PFSK-1 (cell line): ENCODE data around the gene TRPV4.

Source experiments
- FOXP2 ChIP-seq: optimal IDR thresholded peaks from 2 replicates; pipeline ENCODE3; 2011; ENCODE audit warnings: borderline replicate concordance, control low read depth, inconsistent platforms; ENCODE audit not compliant: insufficient read depth; ENCODE audit errors: extremely low read length, extremely low read depth
- POLR2AphosphoS5 ChIP-seq: IDR thresholded peaks from 2 replicates; pipeline ENCODE4 v1.6.1; 2012; ENCODE audit warnings: low read depth, mild to moderate bottlenecking, control low read depth, low read length, moderate library complexity
- SIN3A ChIP-seq: IDR thresholded peaks from 2 replicates; pipeline ENCODE4 v1.6.1; 2012; ENCODE audit warnings: mild to moderate bottlenecking, low read length, moderate library complexity, borderline replicate concordance; ENCODE audit not compliant: insufficient read depth
- TAF1 ChIP-seq: IDR thresholded peaks from 2 replicates; pipeline ENCODE4 v1.6.1; 2012; ENCODE audit warnings: low read length, control low read depth, borderline replicate concordance; ENCODE audit not compliant: insufficient read depth
- TF ChIP-seq, protein P1 (sequence below), 2 experiments: IDR thresholded peaks; 2 replicates each; pipeline versions ENCODE4 v1.6.1 to v1.8.0; 2011 to 2012; ENCODE audit warnings: low read depth in 2 of 2, low read length in 2 of 2, control low read depth in 1 of 2, inconsistent platforms in 1 of 2, mild to moderate bottlenecking in 1 of 2, moderate library complexity in 1 of 2; ENCODE audit not compliant: insufficient read depth in 1 of 2

Gene TRPV4

DNA sequence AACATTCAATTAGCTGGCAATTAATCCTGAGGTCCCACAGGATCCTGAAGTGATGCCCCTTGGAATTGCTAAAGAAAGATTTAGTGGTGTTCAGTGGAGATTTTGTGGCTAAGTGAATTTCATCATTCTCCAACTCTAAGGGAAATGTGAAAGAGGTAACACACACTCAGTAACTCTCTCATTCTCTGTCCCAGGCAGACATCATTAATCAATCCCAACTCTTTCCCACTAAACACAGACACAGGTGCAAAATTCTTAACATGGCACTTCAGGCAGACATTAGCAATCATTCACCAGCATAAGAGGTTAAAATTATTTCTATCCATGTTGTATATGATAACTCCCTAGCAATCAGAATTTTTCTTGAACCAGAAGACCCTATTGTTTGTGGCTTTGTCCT lies 40.2 kb downstream of the TRPV4 start:
- TF ChIP-seq, protein P1, sequence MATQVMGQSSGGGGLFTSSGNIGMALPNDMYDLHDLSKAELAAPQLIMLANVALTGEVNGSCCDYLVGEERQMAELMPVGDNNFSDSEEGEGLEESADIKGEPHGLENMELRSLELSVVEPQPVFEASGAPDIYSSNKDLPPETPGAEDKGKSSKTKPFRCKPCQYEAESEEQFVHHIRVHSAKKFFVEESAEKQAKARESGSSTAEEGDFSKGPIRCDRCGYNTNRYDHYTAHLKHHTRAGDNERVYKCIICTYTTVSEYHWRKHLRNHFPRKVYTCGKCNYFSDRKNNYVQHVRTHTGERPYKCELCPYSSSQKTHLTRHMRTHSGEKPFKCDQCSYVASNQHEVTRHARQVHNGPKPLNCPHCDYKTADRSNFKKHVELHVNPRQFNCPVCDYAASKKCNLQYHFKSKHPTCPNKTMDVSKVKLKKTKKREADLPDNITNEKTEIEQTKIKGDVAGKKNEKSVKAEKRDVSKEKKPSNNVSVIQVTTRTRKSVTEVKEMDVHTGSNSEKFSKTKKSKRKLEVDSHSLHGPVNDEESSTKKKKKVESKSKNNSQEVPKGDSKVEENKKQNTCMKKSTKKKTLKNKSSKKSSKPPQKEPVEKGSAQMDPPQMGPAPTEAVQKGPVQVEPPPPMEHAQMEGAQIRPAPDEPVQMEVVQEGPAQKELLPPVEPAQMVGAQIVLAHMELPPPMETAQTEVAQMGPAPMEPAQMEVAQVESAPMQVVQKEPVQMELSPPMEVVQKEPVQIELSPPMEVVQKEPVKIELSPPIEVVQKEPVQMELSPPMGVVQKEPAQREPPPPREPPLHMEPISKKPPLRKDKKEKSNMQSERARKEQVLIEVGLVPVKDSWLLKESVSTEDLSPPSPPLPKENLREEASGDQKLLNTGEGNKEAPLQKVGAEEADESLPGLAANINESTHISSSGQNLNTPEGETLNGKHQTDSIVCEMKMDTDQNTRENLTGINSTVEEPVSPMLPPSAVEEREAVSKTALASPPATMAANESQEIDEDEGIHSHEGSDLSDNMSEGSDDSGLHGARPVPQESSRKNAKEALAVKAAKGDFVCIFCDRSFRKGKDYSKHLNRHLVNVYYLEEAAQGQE (IDR thresholded peaks at IDR 0.05; ENCODE audit: insufficient read depth in 1 of 2, low read depth in 2 of 2, low read length in 2 of 2): no peak
- TF ChIP-seq TAF1 (no peak), FOXP2 (no peak), SIN3A (no peak)

DNA sequence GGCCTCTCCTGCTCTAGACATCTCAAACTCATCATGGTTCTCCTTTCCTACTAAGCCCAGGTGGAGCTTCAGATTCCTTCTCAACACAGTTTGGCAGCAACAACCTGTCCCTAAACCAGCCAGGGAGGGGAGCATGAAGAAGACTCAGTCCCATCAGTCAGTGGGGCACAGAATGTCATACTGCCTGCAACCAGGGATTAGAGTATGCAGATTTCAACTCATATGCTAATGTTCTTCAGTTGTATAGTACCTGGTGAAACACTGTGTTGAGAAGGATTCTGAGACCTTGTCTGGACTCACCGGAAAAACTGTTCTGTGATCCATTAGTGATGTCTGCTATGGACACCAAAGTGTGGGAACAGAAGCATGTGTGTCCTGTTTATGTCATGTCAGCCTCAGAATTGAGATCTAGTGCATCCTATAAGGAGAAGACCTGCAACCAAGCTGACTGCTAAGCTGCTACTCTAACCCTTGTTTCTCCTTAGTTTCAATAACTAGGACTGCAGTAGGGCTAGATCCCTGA lies 43.6 kb downstream of the TRPV4 start:
- TF ChIP-seq TAF1 (no peak), SIN3A (no peak), POLR2AphosphoS5 (no peak), FOXP2 (no peak)
- TF ChIP-seq, protein P1 (IDR thresholded peaks at IDR 0.05; ENCODE audit: insufficient read depth in 1 of 2, low read depth in 2 of 2, low read length in 2 of 2): no peak

DNA sequence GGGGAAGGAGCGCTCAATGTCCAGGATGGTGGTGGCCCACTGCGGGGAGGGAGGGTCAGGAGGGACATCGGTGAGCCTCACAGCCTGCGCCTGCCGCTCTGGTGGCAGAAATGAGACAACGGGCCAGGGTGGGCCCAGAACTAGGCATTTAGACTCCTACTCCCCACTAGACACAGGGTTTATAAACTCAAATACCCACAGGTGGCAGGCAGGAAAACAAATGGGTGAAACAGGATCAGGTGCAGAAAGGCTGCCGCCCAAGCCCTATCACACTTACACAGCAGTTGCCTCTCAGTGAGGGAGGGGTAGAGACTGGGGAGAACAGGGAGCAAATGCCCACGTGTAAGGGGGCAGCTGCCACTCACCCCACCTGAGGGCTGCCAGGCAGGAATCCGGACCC lies 46.4 kb downstream of the TRPV4 start:
- TF ChIP-seq, protein P1 (IDR thresholded peaks at IDR 0.05; ENCODE audit: insufficient read depth in 1 of 2, low read depth in 2 of 2, low read length in 2 of 2): no peak
- TF ChIP-seq FOXP2 (no peak), SIN3A (no peak), TAF1 (no peak), POLR2AphosphoS5 (no peak)

DNA sequence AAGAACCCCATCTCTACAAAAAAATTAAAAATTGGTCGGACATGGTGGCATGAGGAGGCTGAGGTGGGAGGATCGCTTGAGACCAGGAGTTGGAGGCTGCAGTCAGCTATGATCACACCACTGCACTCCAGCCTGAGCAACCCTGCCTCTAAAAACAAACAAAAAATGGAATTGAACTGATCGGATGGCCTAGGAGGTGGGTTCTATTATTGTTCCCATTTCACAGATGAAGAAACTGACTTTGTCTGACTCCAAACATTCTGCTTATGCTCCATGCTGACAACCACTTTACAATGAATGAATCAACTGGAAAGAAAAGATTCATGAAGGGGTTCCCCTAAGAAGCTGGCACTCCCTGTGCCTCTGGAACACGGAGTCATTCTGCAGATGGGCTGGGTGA lies 47.3 kb downstream of the TRPV4 start:
- TF ChIP-seq TAF1: no peak

DNA sequence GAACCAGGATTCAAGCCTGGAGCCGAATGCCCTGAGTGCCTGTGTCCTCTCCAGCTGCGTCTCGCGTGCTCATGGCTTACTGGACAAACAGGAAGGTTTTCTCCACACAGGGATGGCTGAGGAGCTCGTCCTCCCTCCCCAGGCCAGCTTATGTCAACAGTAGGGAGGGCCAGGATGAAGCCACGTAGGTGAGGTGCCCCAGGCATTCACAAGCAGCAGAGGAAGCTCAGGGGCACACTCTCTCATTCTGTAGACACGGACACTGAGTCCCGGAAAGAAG lies 49.3 kb downstream of the TRPV4 start:
- TF ChIP-seq TAF1 (no peak), SIN3A (no peak), FOXP2 (no peak), POLR2AphosphoS5 (no peak)
- TF ChIP-seq, protein P1 (IDR thresholded peaks at IDR 0.05; ENCODE audit: insufficient read depth in 1 of 2, low read depth in 2 of 2, low read length in 2 of 2): no peak

DNA sequence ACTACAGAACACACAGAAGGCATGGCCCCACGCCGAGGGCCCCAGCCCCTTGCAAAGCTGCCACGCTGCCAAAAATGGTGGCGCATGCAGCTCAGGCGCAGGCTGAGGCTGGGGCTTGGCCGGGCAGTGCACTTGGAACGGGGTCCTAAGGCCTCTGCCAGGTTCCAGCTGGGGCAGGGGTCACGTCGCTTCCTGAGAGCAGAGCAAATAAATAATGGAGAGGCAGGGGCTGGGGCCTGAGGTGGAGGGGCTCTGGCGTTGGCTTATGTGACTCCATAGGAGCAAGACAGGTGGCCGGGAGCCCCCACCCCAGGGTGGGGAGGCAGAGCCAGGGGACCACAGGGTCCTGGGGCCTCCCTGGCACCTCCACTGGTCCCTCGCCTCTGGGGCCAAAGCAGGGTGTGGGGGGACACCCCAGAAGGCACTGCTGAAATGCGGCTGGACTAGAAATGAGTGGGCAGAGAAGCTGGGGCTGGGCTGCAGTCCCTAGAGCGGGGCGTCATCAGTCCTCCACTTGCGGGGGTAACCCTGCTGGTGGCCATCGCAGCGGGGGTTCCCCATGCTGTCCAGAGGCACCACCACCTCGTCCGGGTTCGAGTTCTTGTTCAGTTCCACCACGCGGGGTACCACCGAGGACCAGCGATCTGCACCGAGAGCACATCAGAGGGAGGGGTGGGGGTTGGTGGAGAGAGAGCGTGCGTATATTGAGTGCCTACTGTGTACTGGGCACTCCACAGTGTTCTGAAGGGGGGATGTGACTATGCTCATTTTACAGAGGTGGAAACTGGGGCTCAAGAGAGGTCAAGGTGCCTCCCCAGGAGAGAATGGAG lies 49.8 kb downstream of the TRPV4 start:
- TF ChIP-seq FOXP2: no peak
- no peak for TF ChIP-seq POLR2AphosphoS5
- no peak for TF ChIP-seq SIN3A
- TF ChIP-seq, protein P1 (IDR thresholded peaks at IDR 0.05; ENCODE audit: insufficient read depth in 1 of 2, low read depth in 2 of 2, low read length in 2 of 2): no peak
- no peak for TF ChIP-seq TAF1
